Measurements from ENCODE around the gene ACLY. TPM values are rescaled to one million over a fixed set of nuclear protein-coding genes. Genes with fewer than 3 reads are reported as not detected.

ACLY gene
- total and polyA plus RNA-seq, 2 of the 13 experiments (the other 11 are each of a cell fraction or from before 2014, with no cell fraction given), result 111 to 218 TPM

DNA sequence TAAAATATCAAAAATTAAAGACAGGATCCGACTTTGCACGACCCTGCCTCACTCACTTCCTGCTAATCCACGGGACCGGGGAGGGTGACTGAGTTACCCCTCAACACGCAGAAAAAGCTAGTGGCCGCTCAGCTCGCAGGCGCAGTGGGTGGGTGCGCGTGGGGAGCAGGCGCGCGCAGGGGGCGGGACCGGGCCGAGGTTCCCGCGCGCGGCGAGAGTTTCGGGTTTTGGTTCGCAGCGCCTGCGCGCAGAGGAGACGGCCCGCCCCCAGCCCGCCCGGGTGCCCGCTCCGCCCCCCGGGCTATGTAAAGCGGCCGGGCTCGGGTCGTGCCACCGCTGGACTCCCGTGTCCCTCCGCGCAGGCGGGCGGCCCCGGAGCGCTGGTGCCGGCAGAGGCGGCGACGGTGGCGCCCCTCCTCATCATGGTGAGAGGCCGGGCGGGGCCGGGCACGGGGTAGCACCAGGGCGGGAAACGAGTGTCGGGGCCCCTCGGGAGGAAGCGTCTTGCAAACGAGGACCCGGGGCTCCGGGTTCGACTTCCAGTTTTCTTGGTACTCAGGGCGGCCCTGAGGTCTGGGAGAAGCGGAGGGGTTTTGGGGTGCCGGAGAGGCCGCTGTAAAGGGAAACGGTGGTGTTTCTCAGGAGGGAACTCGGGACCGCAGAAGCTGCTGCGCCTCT, 47.9 kb upstream of the ACLY start, which contains the start of gene CNP (continued):
- TF ChIP-seq, protein P1, sequence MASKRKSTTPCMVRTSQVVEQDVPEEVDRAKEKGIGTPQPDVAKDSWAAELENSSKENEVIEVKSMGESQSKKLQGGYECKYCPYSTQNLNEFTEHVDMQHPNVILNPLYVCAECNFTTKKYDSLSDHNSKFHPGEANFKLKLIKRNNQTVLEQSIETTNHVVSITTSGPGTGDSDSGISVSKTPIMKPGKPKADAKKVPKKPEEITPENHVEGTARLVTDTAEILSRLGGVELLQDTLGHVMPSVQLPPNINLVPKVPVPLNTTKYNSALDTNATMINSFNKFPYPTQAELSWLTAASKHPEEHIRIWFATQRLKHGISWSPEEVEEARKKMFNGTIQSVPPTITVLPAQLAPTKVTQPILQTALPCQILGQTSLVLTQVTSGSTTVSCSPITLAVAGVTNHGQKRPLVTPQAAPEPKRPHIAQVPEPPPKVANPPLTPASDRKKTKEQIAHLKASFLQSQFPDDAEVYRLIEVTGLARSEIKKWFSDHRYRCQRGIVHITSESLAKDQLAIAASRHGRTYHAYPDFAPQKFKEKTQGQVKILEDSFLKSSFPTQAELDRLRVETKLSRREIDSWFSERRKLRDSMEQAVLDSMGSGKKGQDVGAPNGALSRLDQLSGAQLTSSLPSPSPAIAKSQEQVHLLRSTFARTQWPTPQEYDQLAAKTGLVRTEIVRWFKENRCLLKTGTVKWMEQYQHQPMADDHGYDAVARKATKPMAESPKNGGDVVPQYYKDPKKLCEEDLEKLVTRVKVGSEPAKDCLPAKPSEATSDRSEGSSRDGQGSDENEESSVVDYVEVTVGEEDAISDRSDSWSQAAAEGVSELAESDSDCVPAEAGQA (IDR thresholded peaks at IDR 0.05; ENCODE audit: low read depth), result no peak; the same call in 1 of the 2 replicates
- TF ChIP-seq, protein P1 (CRISPR knock-in tag; IDR thresholded peaks at IDR 0.05; ENCODE audit: borderline replicate concordance), result peak; percentile 93
- TF ChIP-seq REXO4 (CRISPR knock-in tag; IDR thresholded peaks at IDR 0.05; ENCODE audit: borderline replicate concordance) (peak; percentile 80; the same call in 1 of the 2 replicates), ZNF75D (CRISPR knock-in tag; IDR thresholded peaks at IDR 0.05; ENCODE audit: borderline replicate concordance) (peak; percentile 26; the same call in 1 of the 2 replicates), KDM4B (CRISPR knock-in tag; IDR thresholded peaks at IDR 0.05) (no peak), POGZ (CRISPR knock-in tag; IDR thresholded peaks at IDR 0.05) (peak; percentile 59; the same call in 1 of the 2 replicates), FOSL2 (CRISPR knock-in tag; IDR thresholded peaks at IDR 0.05) (peak; percentile 41), TARDBP (CRISPR knock-in tag; IDR thresholded peaks at IDR 0.05) (peak; percentile 75; the same call in 1 of the 2 replicates), ZBTB7B (CRISPR knock-in tag; IDR thresholded peaks at IDR 0.05) (peak; percentile 85), ARID2 (CRISPR knock-in tag; IDR thresholded peaks at IDR 0.05; ENCODE audit: borderline replicate concordance) (peak; percentile 76; the same call in 1 of the 2 replicates)
- TF ChIP-seq, protein P2, sequence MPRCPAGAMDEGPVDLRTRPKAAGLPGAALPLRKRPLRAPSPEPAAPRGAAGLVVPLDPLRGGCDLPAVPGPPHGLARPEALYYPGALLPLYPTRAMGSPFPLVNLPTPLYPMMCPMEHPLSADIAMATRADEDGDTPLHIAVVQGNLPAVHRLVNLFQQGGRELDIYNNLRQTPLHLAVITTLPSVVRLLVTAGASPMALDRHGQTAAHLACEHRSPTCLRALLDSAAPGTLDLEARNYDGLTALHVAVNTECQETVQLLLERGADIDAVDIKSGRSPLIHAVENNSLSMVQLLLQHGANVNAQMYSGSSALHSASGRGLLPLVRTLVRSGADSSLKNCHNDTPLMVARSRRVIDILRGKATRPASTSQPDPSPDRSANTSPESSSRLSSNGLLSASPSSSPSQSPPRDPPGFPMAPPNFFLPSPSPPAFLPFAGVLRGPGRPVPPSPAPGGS (CRISPR knock-in tag; IDR thresholded peaks at IDR 0.05), result peak; percentile 73; the same call in 1 of the 2 replicates
- TF ChIP-seq, protein P3, sequence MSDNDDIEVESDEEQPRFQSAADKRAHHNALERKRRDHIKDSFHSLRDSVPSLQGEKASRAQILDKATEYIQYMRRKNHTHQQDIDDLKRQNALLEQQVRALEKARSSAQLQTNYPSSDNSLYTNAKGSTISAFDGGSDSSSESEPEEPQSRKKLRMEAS (IDR thresholded peaks at IDR 0.05), result peak; percentile 90
- TF ChIP-seq, protein P4, sequence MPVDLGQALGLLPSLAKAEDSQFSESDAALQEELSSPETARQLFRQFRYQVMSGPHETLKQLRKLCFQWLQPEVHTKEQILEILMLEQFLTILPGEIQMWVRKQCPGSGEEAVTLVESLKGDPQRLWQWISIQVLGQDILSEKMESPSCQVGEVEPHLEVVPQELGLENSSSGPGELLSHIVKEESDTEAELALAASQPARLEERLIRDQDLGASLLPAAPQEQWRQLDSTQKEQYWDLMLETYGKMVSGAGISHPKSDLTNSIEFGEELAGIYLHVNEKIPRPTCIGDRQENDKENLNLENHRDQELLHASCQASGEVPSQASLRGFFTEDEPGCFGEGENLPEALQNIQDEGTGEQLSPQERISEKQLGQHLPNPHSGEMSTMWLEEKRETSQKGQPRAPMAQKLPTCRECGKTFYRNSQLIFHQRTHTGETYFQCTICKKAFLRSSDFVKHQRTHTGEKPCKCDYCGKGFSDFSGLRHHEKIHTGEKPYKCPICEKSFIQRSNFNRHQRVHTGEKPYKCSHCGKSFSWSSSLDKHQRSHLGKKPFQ (CRISPR knock-in tag; IDR thresholded peaks at IDR 0.05; ENCODE audit: insufficient replicate concordance), result peak; percentile 76
- TF ChIP-seq, protein P5, sequence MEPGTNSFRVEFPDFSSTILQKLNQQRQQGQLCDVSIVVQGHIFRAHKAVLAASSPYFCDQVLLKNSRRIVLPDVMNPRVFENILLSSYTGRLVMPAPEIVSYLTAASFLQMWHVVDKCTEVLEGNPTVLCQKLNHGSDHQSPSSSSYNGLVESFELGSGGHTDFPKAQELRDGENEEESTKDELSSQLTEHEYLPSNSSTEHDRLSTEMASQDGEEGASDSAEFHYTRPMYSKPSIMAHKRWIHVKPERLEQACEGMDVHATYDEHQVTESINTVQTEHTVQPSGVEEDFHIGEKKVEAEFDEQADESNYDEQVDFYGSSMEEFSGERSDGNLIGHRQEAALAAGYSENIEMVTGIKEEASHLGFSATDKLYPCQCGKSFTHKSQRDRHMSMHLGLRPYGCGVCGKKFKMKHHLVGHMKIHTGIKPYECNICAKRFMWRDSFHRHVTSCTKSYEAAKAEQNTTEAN (CRISPR knock-in tag; conservative IDR thresholded peaks at IDR 0.05), result no peak; the same call in none of the 2 replicates

Data from HepG2 (cell line).